Activated CD4-positive, alpha-beta T cell treated with anti-CD3 and anti-CD28 coated beads for 48 hours (primary cell): ENCODE measurements around the gene LDHB.
"Not testable (repeated sequence)": the region's sequence is repeated elsewhere in the genome, so short reads cannot be mapped to it uniquely, and the experiment has no call there.

Source experiments
- DNase-seq: peaks from one replicate; pipeline ENCODE4 v3.0.0-alpha.2; 2020

LDHB gene

GRCh38 chr12:21657326-21658077 lies at the start of gene LDHB:
TSS of gene LDHB (minus strand) at chr12:21657842. CDS start at chr12:21654671, 3,171 bp downstream.
- DNase-seq, result peak; percentile 98

GRCh38 chr12:21704847-21705246 lies 47.2 kb upstream of the LDHB start:
- no peak for DNase-seq

- DNase-seq, result no peak
Observed at GRCh38 chr12:21699851-21700250, 42.2 kb upstream of the LDHB start.

GRCh38 chr12:21697904-21698630 lies 40.4 kb upstream of the LDHB start:
- DNase-seq, result no peak

- no peak for DNase-seq
Observed at GRCh38 chr12:21696625-21697024, 39.0 kb upstream of the LDHB start.

- no peak for DNase-seq
Observed at GRCh38 chr12:21695986-21696385, 38.3 kb upstream of the LDHB start.

GRCh38 chr12:21694660-21695059 lies 37.0 kb upstream of the LDHB start:
- DNase-seq, result no peak

GRCh38 chr12:21691515-21691914 lies 33.9 kb upstream of the LDHB start:
- DNase-seq, result no peak

- no peak for DNase-seq
Observed at GRCh38 chr12:21690704-21691368, 33.2 kb upstream of the LDHB start.

GRCh38 chr12:21683115-21683514 lies 25.5 kb upstream of the LDHB start:
- DNase-seq, result no peak

- no peak for DNase-seq
Observed at GRCh38 chr12:21678959-21679358, 21.3 kb upstream of the LDHB start.

- DNase-seq, result peak; percentile 21
Observed at GRCh38 chr12:21677622-21678277, 20.1 kb upstream of the LDHB start.

- DNase-seq, result no peak
Observed at GRCh38 chr12:21677204-21677603, 19.6 kb upstream of the LDHB start.

GRCh38 chr12:21676776-21677175 lies 19.1 kb upstream of the LDHB start:
- no peak for DNase-seq

- DNase-seq, result no peak
Observed at GRCh38 chr12:21675641-21676040, 18.0 kb upstream of the LDHB start.

GRCh38 chr12:21675096-21675495 lies 17.5 kb upstream of the LDHB start:
- no peak for DNase-seq

- DNase-seq, result not testable (repeated sequence)
Observed at GRCh38 chr12:21673830-21674552, 16.3 kb upstream of the LDHB start.

GRCh38 chr12:21672146-21672545 lies 14.5 kb upstream of the LDHB start:
- no peak for DNase-seq

GRCh38 chr12:21666722-21667121 lies 9.1 kb upstream of the LDHB start:
- no peak for DNase-seq

- no peak for DNase-seq
Observed at GRCh38 chr12:21665816-21666215, 8.2 kb upstream of the LDHB start.

- no peak for DNase-seq
Observed at GRCh38 chr12:21662122-21662792, 4.6 kb upstream of the LDHB start.
